DOHH2 (cell line): ENCODE data around the gene JPH2.

Source experiments
- H3F3A ChIP-seq: fragments of 200-600 bp; sonication (generic), shearing (Covaris generic); 2 replicates; pipeline ENCODE4 v1.6.0; 2016; ENCODE audit warnings: antibody characterized with exemption, mild to moderate bottlenecking; ENCODE audit not compliant: control insufficient read depth, insufficient read depth
- H3K27ac ChIP-seq: fragments of 200-600 bp; sonication (generic); 2 replicates; pipeline ENCODE4 v1.5.1; 2014; ENCODE audit warnings: low read depth, mild to moderate bottlenecking, low read length, moderate library complexity
- H3K27me3 ChIP-seq: fragments of 200-600 bp; sonication (generic); 2 replicates; pipeline ENCODE4 v1.6.1; 2014; ENCODE audit warnings: mild to moderate bottlenecking, low read length, mixed read lengths; ENCODE audit not compliant: control insufficient read depth
- H3K36me3 ChIP-seq: fragments of 200-600 bp; sonication (generic); 2 replicates; pipeline ENCODE4 v1.6.1; 2014; ENCODE audit warnings: mild to moderate bottlenecking, low read length, moderate library complexity, mixed read lengths; ENCODE audit not compliant: control insufficient read depth
- H3K4me1 ChIP-seq: fragments of 200-600 bp; sonication (generic); 2 replicates; pipeline ENCODE4 v1.6.1; 2014; ENCODE audit warnings: mild to moderate bottlenecking, low read length, mixed read lengths; ENCODE audit not compliant: control insufficient read depth
- H3K4me2 ChIP-seq: fragments of 200-600 bp; sonication (generic); 2 replicates; pipeline ENCODE4 v1.6.0; 2014; ENCODE audit warnings: mild to moderate bottlenecking, low read length, moderate library complexity
- H3K4me3 ChIP-seq: fragments of 200-600 bp; sonication (generic); 2 replicates; pipeline ENCODE4 v1.5.1; 2014; ENCODE audit warnings: mild to moderate bottlenecking, low read length, mixed read lengths
- H3K79me2 ChIP-seq: fragments of 200-600 bp; sonication (generic); 2 replicates; pipeline ENCODE4 v1.6.1; 2014; ENCODE audit warnings: mild to moderate bottlenecking, low read length, mixed read lengths; ENCODE audit not compliant: control insufficient read depth
- H3K9me2 ChIP-seq: fragments of 200-600 bp; sonication (generic); replicated peaks from 2 replicates; pipeline ENCODE4 v1.6.1; 2014; ENCODE audit warnings: mild to moderate bottlenecking, low read length, mixed read lengths; ENCODE audit not compliant: control insufficient read depth
- H3K9me3 ChIP-seq: fragments of 200-600 bp; sonication (generic); 2 replicates; pipeline ENCODE4 v1.6.1; 2014; ENCODE audit warnings: antibody characterized with exemption, low read length, mixed read lengths; ENCODE audit not compliant: control insufficient read depth, insufficient read depth
- H4K20me1 ChIP-seq: fragments of 200-600 bp; sonication (generic); 2 replicates; pipeline ENCODE4 v1.6.0; 2014; ENCODE audit warnings: low read depth, mild to moderate bottlenecking, antibody characterized with exemption, low read length, moderate library complexity; ENCODE audit not compliant: control insufficient read depth, insufficient read depth
- EZH2phosphoT487 ChIP-seq: fragments of 200-600 bp; sonication (generic); IDR thresholded peaks from 2 replicates; pipeline ENCODE4 v1.6.1; 2017; ENCODE audit warnings: borderline replicate concordance, mild to moderate bottlenecking, antibody characterized with exemption, low read length, moderate library complexity, mixed read lengths
- TF ChIP-seq, protein P1 (sequence below): fragments of 200-600 bp; sonication (generic); IDR thresholded peaks from one replicate; pipeline ENCODE4 v1.5.1; 2014; ENCODE audit warnings: antibody characterized with exemption, mild to moderate bottlenecking, low read depth, low read length; ENCODE audit not compliant: poor library complexity, severe bottlenecking

JPH2 gene

GRCh38 chr20:44102582-44102981, 84.4 kb downstream of the JPH2 start:
- Histone ChIP-seq H3K9me2 (no peaks in the 10 kb centered on the region), H3K27me3 (peaks cover 40% of the 10 kb centered on the region), H3K4me2 (no peak overlapping the region), H4K20me1 (no peaks in the 10 kb centered on the region), H3K4me3 (no peak overlapping the region), H3K4me1 (no peaks in the 10 kb centered on the region), H3K79me2 (no peaks in the 10 kb centered on the region), H3K9me3 (no peaks in the 10 kb centered on the region), H3K36me3 (no peaks in the 10 kb centered on the region), H3K27ac (no peak overlapping the region), H3F3A (no peaks in the 10 kb centered on the region)
- no peak for TF ChIP-seq EZH2phosphoT487
- TF ChIP-seq, protein P1, sequence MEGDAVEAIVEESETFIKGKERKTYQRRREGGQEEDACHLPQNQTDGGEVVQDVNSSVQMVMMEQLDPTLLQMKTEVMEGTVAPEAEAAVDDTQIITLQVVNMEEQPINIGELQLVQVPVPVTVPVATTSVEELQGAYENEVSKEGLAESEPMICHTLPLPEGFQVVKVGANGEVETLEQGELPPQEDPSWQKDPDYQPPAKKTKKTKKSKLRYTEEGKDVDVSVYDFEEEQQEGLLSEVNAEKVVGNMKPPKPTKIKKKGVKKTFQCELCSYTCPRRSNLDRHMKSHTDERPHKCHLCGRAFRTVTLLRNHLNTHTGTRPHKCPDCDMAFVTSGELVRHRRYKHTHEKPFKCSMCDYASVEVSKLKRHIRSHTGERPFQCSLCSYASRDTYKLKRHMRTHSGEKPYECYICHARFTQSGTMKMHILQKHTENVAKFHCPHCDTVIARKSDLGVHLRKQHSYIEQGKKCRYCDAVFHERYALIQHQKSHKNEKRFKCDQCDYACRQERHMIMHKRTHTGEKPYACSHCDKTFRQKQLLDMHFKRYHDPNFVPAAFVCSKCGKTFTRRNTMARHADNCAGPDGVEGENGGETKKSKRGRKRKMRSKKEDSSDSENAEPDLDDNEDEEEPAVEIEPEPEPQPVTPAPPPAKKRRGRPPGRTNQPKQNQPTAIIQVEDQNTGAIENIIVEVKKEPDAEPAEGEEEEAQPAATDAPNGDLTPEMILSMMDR, result no peak

DNA sequence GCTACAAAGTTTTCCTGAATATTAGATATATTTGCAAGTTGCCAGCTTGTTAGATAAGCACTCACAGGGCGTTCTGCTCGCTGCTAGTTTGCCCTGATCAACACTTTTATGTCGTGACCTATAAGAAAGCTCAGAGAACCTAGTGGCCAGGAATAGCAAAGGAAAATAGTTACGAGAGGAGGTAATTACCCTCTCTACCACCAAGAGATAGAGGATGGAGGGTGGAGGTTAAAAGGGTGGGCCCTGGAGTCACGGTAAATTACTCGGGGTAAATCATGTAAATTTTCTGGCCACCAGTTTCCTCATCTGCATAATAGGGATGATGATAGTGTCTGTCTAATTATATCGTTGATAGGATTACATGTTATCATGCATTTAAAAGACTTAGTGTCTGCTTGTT, 87.2 kb downstream of the JPH2 start:
- Histone ChIP-seq H3K27ac (no peak overlapping the region), H4K20me1 (no peaks in the 10 kb centered on the region), H3K36me3 (no peaks in the 10 kb centered on the region), H3K4me2 (no peak overlapping the region), H3K9me2 (no peaks in the 10 kb centered on the region), H3K9me3 (no peaks in the 10 kb centered on the region), H3K4me1 (no peaks in the 10 kb centered on the region), H3F3A (no peaks in the 10 kb centered on the region), H3K27me3 (peaks cover 30% of the 10 kb centered on the region), H3K79me2 (no peaks in the 10 kb centered on the region), H3K4me3 (no peak overlapping the region)
- no peak for TF ChIP-seq EZH2phosphoT487
- TF ChIP-seq, protein P1, result no peak

- no peaks in the 10 kb centered on the region for H4K20me1 ChIP-seq
Measured at GRCh38 chr20:44098657-44099056, 88.3 kb downstream of the JPH2 start.

More at GRCh38 chr20:44098657-44099056, 88.3 kb downstream of the JPH2 start:
- Histone ChIP-seq H3K4me3 (no peak overlapping the region), H3K4me2 (no peak overlapping the region), H3K27ac (no peak overlapping the region), H3K9me3 (no peaks in the 10 kb centered on the region), H3K27me3 (peaks cover 18% of the 10 kb centered on the region), H3K79me2 (no peaks in the 10 kb centered on the region), H3K36me3 (no peaks in the 10 kb centered on the region), H3K9me2 (no peaks in the 10 kb centered on the region), H3K4me1 (no peaks in the 10 kb centered on the region), H3F3A (no peaks in the 10 kb centered on the region)
- TF ChIP-seq, protein P1, result no peak
- TF ChIP-seq EZH2phosphoT487, result no peak
